ENCODE results near the gene STAB1. TPM values are rescaled to one million over a fixed set of nuclear protein-coding genes. Genes with fewer than 3 reads are reported as not detected.

Gene STAB1
- polyA plus RNA-seq, 2 of the 4 experiments (the other 2 are of a cell fraction), result not detected

DNA sequence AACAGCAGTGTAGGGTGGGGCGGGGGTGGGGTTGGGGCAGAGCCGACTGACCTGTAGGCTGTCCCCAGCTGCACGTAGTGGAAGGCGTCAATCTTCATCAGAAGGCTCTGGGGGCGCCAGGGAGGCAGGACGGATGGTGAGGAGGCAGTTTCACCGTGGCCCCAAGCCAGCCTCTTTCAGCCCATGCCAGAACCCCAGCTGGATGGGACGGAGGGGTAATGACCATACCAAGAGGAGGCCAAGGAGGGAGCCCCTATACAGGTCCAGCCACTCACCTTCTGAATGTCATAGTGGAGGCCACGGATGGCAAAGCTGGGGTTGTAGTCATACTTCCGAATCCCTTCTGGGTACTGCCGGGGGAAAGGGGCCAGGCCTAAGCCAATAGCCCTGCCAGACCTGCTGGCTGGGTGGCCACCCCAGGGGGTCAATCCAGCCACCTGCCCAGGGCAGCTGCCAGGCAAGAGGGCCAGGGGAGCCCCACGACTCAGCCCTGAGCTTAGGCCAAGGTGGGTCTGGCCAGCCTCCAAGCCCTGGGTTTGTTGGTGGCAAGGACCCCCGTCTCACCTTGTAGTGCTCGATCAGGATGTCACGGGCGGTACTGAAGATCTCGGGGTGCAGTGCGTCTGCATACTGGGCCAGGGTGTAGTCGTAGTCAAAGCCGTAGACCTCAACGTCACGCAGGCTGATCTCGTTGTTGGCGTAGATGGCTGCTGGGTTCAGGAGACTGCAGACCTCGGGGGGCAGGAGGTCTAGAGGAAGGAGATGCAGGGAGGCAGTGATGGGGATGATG is 33.6 kb downstream of the STAB1 start:
- CTCF ChIA-PET, result interaction anchor here (0.7 to 1.5 kb wide), 2 partner anchors 9 to 56 kb away, joined by 3 read pairs; no protein-coding TSS in a partner anchor
- DNase-seq (ENCODE audit: low read depth in 1 of 2, low spot score in 1 of 2), result no peak
- Histone ChIP-seq H3K4me2 (no peak overlapping the region), H3K9me3 (no peaks in the 10 kb centered on the region), H3K4me3 (no peak overlapping the region), H3K4me1 (peaks cover 12% of the 10 kb centered on the region; the same call in 2 of the 3 replicates), H3K27ac (no peak overlapping the region)
- POLR2A ChIA-PET, result no interaction called here
- 94% methylated on average over 20 of the region's 25 CpGs for WGBS (ENCODE audit: missing lambda C conversion rate)
- no peak for FAIRE-seq
- TF ChIP-seq SMC3 (IDR thresholded peaks at IDR 0.05), result no peak
- no peak for TF ChIP-seq BHLHE40 (IDR thresholded peaks at IDR 0.05; ENCODE audit: low read depth, low read length)
- no peak for TF ChIP-seq ZC3H11A (IDR thresholded peaks at IDR 0.05)
- TF ChIP-seq ZNF302 (CRISPR knock-in tag; IDR thresholded peaks at IDR 0.05), result no peak
- no peak for ATAC-seq

DNA sequence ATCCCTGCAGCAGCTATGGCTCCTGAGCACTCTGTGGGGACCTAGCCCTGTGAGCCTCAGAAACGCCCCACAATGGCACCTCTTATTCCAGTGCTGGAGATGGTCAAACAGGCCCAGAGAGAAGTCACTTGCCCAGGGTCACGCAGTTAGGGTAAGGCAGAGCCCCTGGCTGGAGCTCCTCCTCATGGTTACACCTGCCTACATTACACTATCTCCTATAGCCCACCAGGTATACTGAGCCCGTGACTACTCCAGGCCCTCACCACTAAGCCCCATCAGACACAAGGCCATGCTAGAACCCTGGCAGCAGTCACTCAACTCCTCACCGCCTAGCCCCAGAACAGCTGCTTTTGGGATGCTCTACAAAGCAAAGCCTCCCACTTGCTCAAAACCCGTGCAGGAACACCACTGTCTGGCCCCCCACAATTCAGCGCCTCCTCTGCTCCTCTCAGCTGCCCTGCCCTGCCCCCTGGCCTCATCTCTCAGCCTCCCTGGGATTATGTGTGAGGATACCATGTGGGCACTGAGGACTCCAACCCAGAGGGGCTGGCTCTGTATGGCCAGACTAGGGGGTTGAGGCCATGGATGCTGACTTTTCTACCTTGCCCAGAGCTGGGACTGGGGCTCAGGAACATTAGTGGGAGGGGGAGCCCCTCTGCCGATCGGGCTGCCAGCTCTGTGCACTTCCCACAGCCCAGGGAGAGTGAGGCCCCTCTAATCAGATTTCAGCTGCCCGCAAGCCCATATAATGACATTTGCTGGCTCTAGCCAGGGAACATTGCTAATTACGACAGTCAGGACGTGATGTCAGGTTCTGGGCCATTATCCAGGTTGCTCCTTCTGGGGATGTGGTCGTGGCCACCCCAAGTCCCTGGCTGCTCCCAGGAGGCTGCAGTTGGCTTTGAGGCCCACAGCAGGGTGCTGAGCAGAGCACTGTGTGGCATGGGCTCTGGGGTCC is 34.5 kb downstream of the STAB1 start:
- ATAC-seq (no peak), FAIRE-seq (no peak), DNase-seq (ENCODE audit: low read depth in 1 of 2, low spot score in 1 of 2) (no peak)
- CTCF ChIA-PET, result interaction anchor here (0.7 to 1.5 kb wide), 2 partner anchors 10 to 57 kb away, joined by 3 read pairs; no protein-coding TSS in a partner anchor
- POLR2A ChIA-PET, result no interaction called here
- TF ChIP-seq, protein P1, sequence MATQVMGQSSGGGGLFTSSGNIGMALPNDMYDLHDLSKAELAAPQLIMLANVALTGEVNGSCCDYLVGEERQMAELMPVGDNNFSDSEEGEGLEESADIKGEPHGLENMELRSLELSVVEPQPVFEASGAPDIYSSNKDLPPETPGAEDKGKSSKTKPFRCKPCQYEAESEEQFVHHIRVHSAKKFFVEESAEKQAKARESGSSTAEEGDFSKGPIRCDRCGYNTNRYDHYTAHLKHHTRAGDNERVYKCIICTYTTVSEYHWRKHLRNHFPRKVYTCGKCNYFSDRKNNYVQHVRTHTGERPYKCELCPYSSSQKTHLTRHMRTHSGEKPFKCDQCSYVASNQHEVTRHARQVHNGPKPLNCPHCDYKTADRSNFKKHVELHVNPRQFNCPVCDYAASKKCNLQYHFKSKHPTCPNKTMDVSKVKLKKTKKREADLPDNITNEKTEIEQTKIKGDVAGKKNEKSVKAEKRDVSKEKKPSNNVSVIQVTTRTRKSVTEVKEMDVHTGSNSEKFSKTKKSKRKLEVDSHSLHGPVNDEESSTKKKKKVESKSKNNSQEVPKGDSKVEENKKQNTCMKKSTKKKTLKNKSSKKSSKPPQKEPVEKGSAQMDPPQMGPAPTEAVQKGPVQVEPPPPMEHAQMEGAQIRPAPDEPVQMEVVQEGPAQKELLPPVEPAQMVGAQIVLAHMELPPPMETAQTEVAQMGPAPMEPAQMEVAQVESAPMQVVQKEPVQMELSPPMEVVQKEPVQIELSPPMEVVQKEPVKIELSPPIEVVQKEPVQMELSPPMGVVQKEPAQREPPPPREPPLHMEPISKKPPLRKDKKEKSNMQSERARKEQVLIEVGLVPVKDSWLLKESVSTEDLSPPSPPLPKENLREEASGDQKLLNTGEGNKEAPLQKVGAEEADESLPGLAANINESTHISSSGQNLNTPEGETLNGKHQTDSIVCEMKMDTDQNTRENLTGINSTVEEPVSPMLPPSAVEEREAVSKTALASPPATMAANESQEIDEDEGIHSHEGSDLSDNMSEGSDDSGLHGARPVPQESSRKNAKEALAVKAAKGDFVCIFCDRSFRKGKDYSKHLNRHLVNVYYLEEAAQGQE (IDR thresholded peaks at IDR 0.05), result no peak
- TF ChIP-seq KDM5A (IDR thresholded peaks at IDR 0.05) (no peak), EP300 (IDR thresholded peaks at IDR 0.05) (no peak), PHF8 (IDR thresholded peaks at IDR 0.05; ENCODE audit: borderline replicate concordance, low read depth) (no peak), GATA3 (IDR thresholded peaks at IDR 0.05; ENCODE audit: borderline replicate concordance) (no peak), MAFK (IDR thresholded peaks at IDR 0.05; ENCODE audit: partially characterized antibody) (no peak), RNF2 (IDR thresholded peaks at IDR 0.05; ENCODE audit: borderline replicate concordance, low read depth) (no peak), TFCP2L1 (CRISPR knock-in tag; IDR thresholded peaks at IDR 0.05) (no peak), NFE2L2 (conservative IDR thresholded peaks at IDR 0.05; ENCODE audit: low read length) (no peak), SMC3 (IDR thresholded peaks at IDR 0.05) (no peak), TP53 (CRISPR knock-in tag; IDR thresholded peaks at IDR 0.05) (no peak), HDAC2 (IDR thresholded peaks at IDR 0.05) (no peak), FOXS1 (CRISPR knock-in tag; IDR thresholded peaks at IDR 0.05) (no peak), ZNF302 (CRISPR knock-in tag; IDR thresholded peaks at IDR 0.05) (no peak), JUN (IDR thresholded peaks at IDR 0.05) (no peak), EHMT2 (IDR thresholded peaks at IDR 0.05; ENCODE audit: low read depth) (no peak), ZFP36 (IDR thresholded peaks at IDR 0.05; ENCODE audit: borderline replicate concordance, partially characterized antibody) (no peak), JUNB (IDR thresholded peaks at IDR 0.05) (no peak)
- TF ChIP-seq, protein P2, sequence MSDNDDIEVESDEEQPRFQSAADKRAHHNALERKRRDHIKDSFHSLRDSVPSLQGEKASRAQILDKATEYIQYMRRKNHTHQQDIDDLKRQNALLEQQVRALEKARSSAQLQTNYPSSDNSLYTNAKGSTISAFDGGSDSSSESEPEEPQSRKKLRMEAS (IDR thresholded peaks at IDR 0.05), result no peak
- TF ChIP-seq, protein P3, sequence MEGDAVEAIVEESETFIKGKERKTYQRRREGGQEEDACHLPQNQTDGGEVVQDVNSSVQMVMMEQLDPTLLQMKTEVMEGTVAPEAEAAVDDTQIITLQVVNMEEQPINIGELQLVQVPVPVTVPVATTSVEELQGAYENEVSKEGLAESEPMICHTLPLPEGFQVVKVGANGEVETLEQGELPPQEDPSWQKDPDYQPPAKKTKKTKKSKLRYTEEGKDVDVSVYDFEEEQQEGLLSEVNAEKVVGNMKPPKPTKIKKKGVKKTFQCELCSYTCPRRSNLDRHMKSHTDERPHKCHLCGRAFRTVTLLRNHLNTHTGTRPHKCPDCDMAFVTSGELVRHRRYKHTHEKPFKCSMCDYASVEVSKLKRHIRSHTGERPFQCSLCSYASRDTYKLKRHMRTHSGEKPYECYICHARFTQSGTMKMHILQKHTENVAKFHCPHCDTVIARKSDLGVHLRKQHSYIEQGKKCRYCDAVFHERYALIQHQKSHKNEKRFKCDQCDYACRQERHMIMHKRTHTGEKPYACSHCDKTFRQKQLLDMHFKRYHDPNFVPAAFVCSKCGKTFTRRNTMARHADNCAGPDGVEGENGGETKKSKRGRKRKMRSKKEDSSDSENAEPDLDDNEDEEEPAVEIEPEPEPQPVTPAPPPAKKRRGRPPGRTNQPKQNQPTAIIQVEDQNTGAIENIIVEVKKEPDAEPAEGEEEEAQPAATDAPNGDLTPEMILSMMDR (IDR thresholded peaks at IDR 0.05), result no peak
- Histone ChIP-seq H3K9me3 (no peaks in the 10 kb centered on the region), H3K4me3 (no peak overlapping the region), H3K4me1 (peaks cover 16% of the 10 kb centered on the region), H3K27ac (no peak overlapping the region), H3K4me2 (no peak overlapping the region)
- WGBS (ENCODE audit: missing lambda C conversion rate), result 99% methylated on average over 9 of the region's 12 CpGs
